Measurements from ENCODE around the gene SPDL1. TPM values are rescaled to one million over a fixed set of nuclear protein-coding genes. Genes with fewer than 3 reads are reported as not detected.

SPDL1 gene, protein sequence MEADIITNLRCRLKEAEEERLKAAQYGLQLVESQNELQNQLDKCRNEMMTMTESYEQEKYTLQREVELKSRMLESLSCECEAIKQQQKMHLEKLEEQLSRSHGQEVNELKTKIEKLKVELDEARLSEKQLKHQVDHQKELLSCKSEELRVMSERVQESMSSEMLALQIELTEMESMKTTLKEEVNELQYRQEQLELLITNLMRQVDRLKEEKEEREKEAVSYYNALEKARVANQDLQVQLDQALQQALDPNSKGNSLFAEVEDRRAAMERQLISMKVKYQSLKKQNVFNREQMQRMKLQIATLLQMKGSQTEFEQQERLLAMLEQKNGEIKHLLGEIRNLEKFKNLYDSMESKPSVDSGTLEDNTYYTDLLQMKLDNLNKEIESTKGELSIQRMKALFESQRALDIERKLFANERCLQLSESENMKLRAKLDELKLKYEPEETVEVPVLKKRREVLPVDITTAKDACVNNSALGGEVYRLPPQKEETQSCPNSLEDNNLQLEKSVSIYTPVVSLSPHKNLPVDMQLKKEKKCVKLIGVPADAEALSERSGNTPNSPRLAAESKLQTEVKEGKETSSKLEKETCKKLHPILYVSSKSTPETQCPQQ
- total RNA-seq, result 10 to 100 TPM in 1 of 3 donors, 1 to 10 TPM in 2; 4.5 to 12.5 (median 5.8) TPM
- long read RNA-seq, donor 1, partial matches to known transcripts, result 1 of 4 reads
- long read RNA-seq, donor 1, other reads (novel, unspliced or antisense), result 2 of 4 reads
- long read RNA-seq, donor 2, partial matches to known transcripts, result 1 of 6 reads
- long read RNA-seq, donor 2, other reads (novel, unspliced or antisense), result 3 of 6 reads

DNA sequence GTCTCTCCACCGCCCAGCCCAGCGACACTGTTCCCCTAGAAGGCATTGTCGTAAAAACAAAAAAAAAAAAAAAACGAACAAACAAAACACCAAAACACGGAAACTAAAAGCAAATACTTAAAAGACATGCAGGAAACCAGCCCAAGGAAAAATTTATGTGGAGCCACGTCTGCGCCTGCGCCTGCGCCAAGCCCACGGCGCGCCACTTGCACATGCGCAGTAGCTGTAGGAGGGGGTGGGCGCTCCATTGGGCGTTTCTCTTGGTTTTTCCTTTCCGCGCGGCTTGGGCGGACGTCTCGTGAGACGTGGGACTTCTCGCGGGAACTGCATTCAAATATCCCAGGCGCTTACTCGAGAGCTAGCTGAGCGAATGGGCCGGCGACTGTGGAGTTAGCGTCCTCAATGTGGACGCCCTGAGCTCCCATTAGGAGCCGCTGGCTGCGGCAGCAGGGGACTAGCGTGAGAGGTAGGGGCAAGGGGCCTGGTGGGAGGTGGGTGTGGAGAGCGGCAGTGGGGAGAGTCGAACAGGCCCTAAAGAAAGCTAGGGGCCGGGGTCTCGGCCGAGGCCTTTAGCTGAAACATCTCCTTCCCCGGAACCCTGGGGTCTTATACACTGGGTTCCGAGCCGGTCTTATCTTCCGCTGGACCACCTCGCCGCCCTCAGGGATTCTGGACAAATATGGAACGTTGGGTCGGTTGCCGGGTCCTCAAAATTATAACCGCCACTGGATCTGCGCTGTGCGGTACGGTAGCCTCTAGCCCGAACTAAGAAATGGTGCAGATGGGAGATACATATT, at the start of gene SPDL1:
SPDL1 (plus strand) TSS at position 350 of the 797 bp plus-strand sequence. CDS start 4,644 bp downstream, outside the sequence.
- DNase-seq (peak; percentile 96 to 98 (median 97)), ATAC-seq (peak; percentile 99)
- intact Hi-C loops (cut with DNase I, micrococcal nuclease), result loop anchor here in 1 of 2 donors (10.0 kb wide), 1 partner anchor 909 kb away; no protein-coding TSS in a partner anchor
- TF ChIP-seq CTCF (IDR thresholded peaks at IDR 0.05), result no peak
- H3K36me3 ChIP-seq (ENCODE audit: low read depth), result no peaks in the 10 kb centered on the region
- H3K9me3 ChIP-seq, result no peaks in the 10 kb centered on the region
- peaks cover 5% of the 10 kb centered on the region for H3K4me1 ChIP-seq (ENCODE audit: low read depth)
- H3K4me3 ChIP-seq, result peak within 1 kb of the TSS; percentile 59

DNA sequence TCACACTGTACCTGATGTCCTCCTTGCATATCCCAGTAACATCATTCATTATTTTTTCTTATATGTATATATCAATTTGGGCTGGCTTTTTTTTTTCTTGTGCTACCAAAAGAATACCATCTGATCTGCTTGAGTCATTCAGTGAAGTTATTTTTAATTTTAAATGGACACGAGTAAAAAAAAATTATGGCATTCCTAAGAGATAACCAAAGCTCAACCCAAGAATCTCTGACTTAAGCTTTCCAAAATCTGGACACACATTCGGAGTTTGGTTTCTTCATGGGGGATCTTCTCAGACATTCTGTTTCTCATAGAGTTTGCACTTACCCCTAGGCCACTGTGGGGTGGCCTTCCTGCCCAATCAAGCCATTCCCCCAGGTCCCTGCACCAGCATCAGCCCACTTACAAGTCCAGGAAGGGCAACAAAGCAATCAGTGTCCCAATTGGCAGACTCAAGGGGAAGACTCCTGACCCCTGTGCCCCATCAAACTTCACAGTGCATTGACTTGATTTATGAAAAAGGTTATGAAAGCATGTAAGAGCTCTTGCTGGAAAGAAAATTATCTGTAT, 49.2 kb upstream of the SPDL1 start:
- DNase-seq (no peak), ATAC-seq (no peak)
- no peak for TF ChIP-seq CTCF (IDR thresholded peaks at IDR 0.05)
- Histone ChIP-seq H3K9me3 (no peaks in the 10 kb centered on the region), H3K36me3 (ENCODE audit: low read depth) (no peaks in the 10 kb centered on the region), H3K4me1 (ENCODE audit: low read depth) (no peaks in the 10 kb centered on the region), H3K4me3 (no peak overlapping the region)
- intact Hi-C loops (cut with DNase I, micrococcal nuclease), result no loop called here

- H3K4me3 ChIP-seq, result no peak overlapping the region
- no peaks in the 10 kb centered on the region for H3K9me3 ChIP-seq
- ATAC-seq (no peak), DNase-seq (no peak)
- TF ChIP-seq CTCF (IDR thresholded peaks at IDR 0.05), result no peak
- intact Hi-C loops (cut with DNase I, micrococcal nuclease), result no loop called here
- H3K4me1 ChIP-seq (ENCODE audit: low read depth), result no peaks in the 10 kb centered on the region
- no peaks in the 10 kb centered on the region for H3K36me3 ChIP-seq (ENCODE audit: low read depth)
Observed at GRCh38 chr5:169534939-169535338, 48.6 kb upstream of the SPDL1 start.

- H3K9me3 ChIP-seq, result no peaks in the 10 kb centered on the region
- no peak for TF ChIP-seq CTCF (IDR thresholded peaks at IDR 0.05)
- intact Hi-C loops (cut with DNase I, micrococcal nuclease), result no loop called here
Observed at GRCh38 chr5:169538944-169539343, 44.6 kb upstream of the SPDL1 start.

GRCh38 chr5:169542811-169543210, 40.8 kb upstream of the SPDL1 start:
- no peak for TF ChIP-seq CTCF (IDR thresholded peaks at IDR 0.05)
- no peak for ATAC-seq
- H3K4me1 ChIP-seq (ENCODE audit: low read depth), result no peaks in the 10 kb centered on the region
- intact Hi-C loops (cut with DNase I, micrococcal nuclease), result no loop called here
- no peak for DNase-seq
- no peak overlapping the region for H3K4me3 ChIP-seq
- no peaks in the 10 kb centered on the region for H3K36me3 ChIP-seq (ENCODE audit: low read depth)
- H3K9me3 ChIP-seq, result no peaks in the 10 kb centered on the region

More at GRCh38 chr5:169538944-169539343, 44.6 kb upstream of the SPDL1 start:
- ATAC-seq (no peak), DNase-seq (no peak)
- Histone ChIP-seq H3K36me3 (ENCODE audit: low read depth) (no peaks in the 10 kb centered on the region), H3K4me3 (no peak overlapping the region), H3K4me1 (ENCODE audit: low read depth) (no peaks in the 10 kb centered on the region)
